Subcutaneous adipose tissue (tissue), 4 donors: ENCODE measurements around the gene TWIST2. TPM values are rescaled to one million over a fixed set of nuclear protein-coding genes. Genes with fewer than 3 reads are reported as not detected.

Experiments
- CTCF ChIP-seq: fragments of 450-650 bp; IDR thresholded peaks from one replicate; pipeline ENCODE4 v1.5.1; 2016; ENCODE audit warnings: low read depth, mild to moderate bottlenecking, control low read depth, antibody characterized with exemption, moderate library complexity
- total RNA-seq, 4 donors: library from RNA; depleted of rRNA; stranded (reverse); fragments of >200 nt; gene quantifications; one replicate each; pipeline ENCODE4 v1.1.0, GENCODE V29; 2016

The TWIST2 gene
- total RNA-seq, 4 donors from 2014 or later = 90.8 to 282 (median 125) TPM

- TF ChIP-seq CTCF = no peak
Observed at GRCh38 chr2:238907717-238908173, 59.9 kb downstream of the TWIST2 start.

GRCh38 chr2:238908960-238909951 lies 61.4 kb downstream of the TWIST2 start:
- TF ChIP-seq CTCF = no peak

GRCh38 chr2:238910751-238911351 lies 63.0 kb downstream of the TWIST2 start:
- no peak for TF ChIP-seq CTCF

GRCh38 chr2:238911376-238912227 lies 63.7 kb downstream of the TWIST2 start:
- no peak for TF ChIP-seq CTCF

- TF ChIP-seq CTCF = no peak
Observed at GRCh38 chr2:238912228-238912915, 64.5 kb downstream of the TWIST2 start.

- no peak for TF ChIP-seq CTCF
Observed at GRCh38 chr2:238912916-238913875, 65.3 kb downstream of the TWIST2 start.
